Right lung (tissue), 5 donors: Measurements from ENCODE around the gene RAB27B. TPM values are rescaled to one million over a fixed set of nuclear protein-coding genes. Genes with fewer than 3 reads are reported as not detected.

Experiments used
- polyA plus RNA-seq, 5 donors: library from polyadenylated mRNA; unstranded; fragments of 120-200 nt; gene quantifications; one replicate each; pipeline versions ENCODE4 v1.2.1 to v1.2.3, GENCODE V29; 2013; ENCODE audit warnings: inconsistent platforms in 1 of 5, low replicate concordance in 1 of 5; ENCODE audit not compliant: insufficient read length in 5 of 5, insufficient read depth in 1 of 5

The RAB27B gene
- polyA plus RNA-seq, 5 donors, result 4.9 to 12.0 (median 9.3) TPM

Other genes starting within 250 kb of the RAB27B start
- under 1 TPM in 1 of 5 donors, not detected in 4; 0.18 TPM for gene DYNAP, start 237.2 kb upstream of the RAB27B start, polyA plus RNA-seq
- gene CCDC68, start 131.0 kb downstream of the RAB27B start, polyA plus RNA-seq, result 100 to 1,000 TPM in 4 of 5 donors, 10 to 100 TPM in 1; 62.2 to 136 (median 111) TPM